Activated B cell treated with CpG ODN at 0.5 μM for 24 hours (primary cell): ENCODE data around the gene TRPC4. TPM values are rescaled to one million over a fixed set of nuclear protein-coding genes. Genes with fewer than 3 reads are reported as not detected.

Experiments
- ATAC-seq: fragments of 200-7000 bp; cut with Tn5 transposase; one replicate; pipeline ENCODE4 v1.10.0; 2021; ENCODE audit warnings: low read depth, mild to moderate bottlenecking, moderate library complexity
- CTCF ChIA-PET: fragments of 350-600 bp; sonication (Branson Sonifier 250); formaldehyde crosslinking; loops from one replicate; lab custom pipeline; 2021; ENCODE audit warnings: antibody characterized with exemption; lab: Charles Lee
- POLR2A ChIA-PET: fragments of 350-600 bp; sonication (Branson Sonifier 250); formaldehyde crosslinking; loops from one replicate; lab custom pipeline; 2021; ENCODE audit warnings: antibody characterized with exemption; lab: Charles Lee
- DNase-seq: peaks from one replicate; pipeline ENCODE4 v3.0.0; 2022
- H3K27ac Mint-ChIP-seq: one replicate; pipeline ENCODE4 v1.8.0; 2020; ENCODE audit warnings: mixed read lengths
- H3K27me3 Mint-ChIP-seq: one replicate; pipeline ENCODE4 v1.8.0; 2021; ENCODE audit warnings: mixed read lengths
- H3K36me3 Mint-ChIP-seq: one replicate; pipeline ENCODE4 v1.8.0; 2021; ENCODE audit warnings: low read depth, mixed read lengths
- H3K4me1 Mint-ChIP-seq: one replicate; pipeline ENCODE4 v1.8.0; 2021; ENCODE audit warnings: mixed read lengths
- H3K4me3 Mint-ChIP-seq: one replicate; pipeline ENCODE4 v1.8.0; 2020; ENCODE audit warnings: mild to moderate bottlenecking, mixed read lengths
- H3K9me3 Mint-ChIP-seq: one replicate; pipeline ENCODE4 v1.8.0; 2020; ENCODE audit warnings: mixed read lengths
- CTCF ChIP-seq: fragments of 200-600 bp; IDR thresholded peaks from one replicate; pipeline ENCODE4 v1.8.0; 2022; ENCODE audit warnings: antibody characterized with exemption, mild to moderate bottlenecking
- intact Hi-C: fragments of 100-400 bp; cut with micrococcal nuclease; formaldehyde crosslinking; loops from one replicate; pipeline ENCODE4 v1.15.1; 2024
- total RNA-seq: library from RNA; stranded (reverse); gene quantifications from 2 replicates; pipeline ENCODE4 v1.2.3, GENCODE V29; 2022

Gene TRPC4
- total RNA-seq, 1 donor from 2014 or later, result not detected

GRCh38 chr13:37878496-37878895, 8.9 kb upstream of the TRPC4 start:
- ATAC-seq (no peak), DNase-seq (no peak)
- intact Hi-C loops, result no loop called here
- CTCF ChIA-PET, result no interaction called here
- Mint-ChIP-seq H3K4me1 (no peaks in the 10 kb centered on the region), H3K9me3 (no peaks in the 10 kb centered on the region), H3K27me3 (no peaks in the 10 kb centered on the region), H3K4me3 (no peak overlapping the region), H3K27ac (no peak overlapping the region), H3K36me3 (no peaks in the 10 kb centered on the region)
- POLR2A ChIA-PET, result no interaction called here
- TF ChIP-seq CTCF, result no peak

- no peaks in the 10 kb centered on the region for H3K9me3 Mint-ChIP-seq
- TF ChIP-seq CTCF, result no peak
- peaks cover 8% of the 10 kb centered on the region for H3K4me1 Mint-ChIP-seq
- intact Hi-C loops, result no loop called here
- DNase-seq (no peak), ATAC-seq (no peak)
- ChIA-PET POLR2A (no interaction called here), CTCF (no interaction called here)
- no peak overlapping the region for H3K4me3 Mint-ChIP-seq
- H3K27ac Mint-ChIP-seq, result no peak overlapping the region
- no peaks in the 10 kb centered on the region for H3K36me3 Mint-ChIP-seq
- peaks cover 22% of the 10 kb centered on the region for H3K27me3 Mint-ChIP-seq
These were observed 1.5 kb upstream of the TRPC4 start for GRCh38 chr13:37870895-37871550.

- no peak overlapping the region for H3K27ac Mint-ChIP-seq
- peaks cover 22% of the 10 kb centered on the region for H3K27me3 Mint-ChIP-seq
These were observed 895 bp upstream of the TRPC4 start for GRCh38 chr13:37870489-37870845.

GRCh38 chr13:37869506-37869755, 141 bp downstream of the TRPC4 start:
- H3K36me3 Mint-ChIP-seq, result no peaks in the 10 kb centered on the region
- no peak for DNase-seq
- H3K4me3 Mint-ChIP-seq, result no peak overlapping the region
- no peak for ATAC-seq
- H3K4me1 Mint-ChIP-seq, result peaks cover 8% of the 10 kb centered on the region
- ChIA-PET CTCF (no interaction called here), POLR2A (no interaction called here)
- TF ChIP-seq CTCF, result no peak
- intact Hi-C loops, result no loop called here
- H3K27me3 Mint-ChIP-seq, result peaks cover 22% of the 10 kb centered on the region
- H3K9me3 Mint-ChIP-seq, result no peaks in the 10 kb centered on the region
- no peak overlapping the region for H3K27ac Mint-ChIP-seq

More at GRCh38 chr13:37870489-37870845, 895 bp upstream of the TRPC4 start:
- H3K4me1 Mint-ChIP-seq, result peaks cover 8% of the 10 kb centered on the region
- no peaks in the 10 kb centered on the region for H3K36me3 Mint-ChIP-seq
- ChIA-PET CTCF (no interaction called here), POLR2A (no interaction called here)
- ATAC-seq (no peak), DNase-seq (no peak)
- intact Hi-C loops, result no loop called here
- no peaks in the 10 kb centered on the region for H3K9me3 Mint-ChIP-seq
- no peak overlapping the region for H3K4me3 Mint-ChIP-seq
- TF ChIP-seq CTCF, result no peak

GRCh38 chr13:37868691-37869505, 674 bp downstream of the TRPC4 start:
- H3K27ac Mint-ChIP-seq, result no peak overlapping the region
- CTCF ChIA-PET, result no interaction called here
- POLR2A ChIA-PET, result no interaction called here
- peaks cover 8% of the 10 kb centered on the region for H3K4me1 Mint-ChIP-seq
- intact Hi-C loops, result no loop called here
- DNase-seq (no peak), ATAC-seq (no peak)
- no peak overlapping the region for H3K4me3 Mint-ChIP-seq
- H3K27me3 Mint-ChIP-seq, result peaks cover 22% of the 10 kb centered on the region
- no peaks in the 10 kb centered on the region for H3K36me3 Mint-ChIP-seq
- H3K9me3 Mint-ChIP-seq, result no peaks in the 10 kb centered on the region
- TF ChIP-seq CTCF, result no peak
